SK-N-MC (cell line): ENCODE measurements around the gene CA6.

Experiments
- EZH2 ChIP-seq: fragments of 200-600 bp; sonication (generic); IDR thresholded peaks from one replicate; pipeline ENCODE4 v1.6.1; 2017; ENCODE audit warnings: antibody characterized with exemption
- FOXP2 ChIP-seq: optimal IDR thresholded peaks from 2 replicates; pipeline ENCODE3; 2011; ENCODE audit warnings: mild to moderate bottlenecking, moderate library complexity; ENCODE audit not compliant: insufficient read depth; ENCODE audit errors: extremely low read length, control extremely low read depth
- POLR2AphosphoS5 ChIP-seq: IDR thresholded peaks from 2 replicates; pipeline ENCODE4 v1.6.1; 2012; ENCODE audit warnings: mild to moderate bottlenecking, low read depth, low read length, borderline replicate concordance

DNA sequence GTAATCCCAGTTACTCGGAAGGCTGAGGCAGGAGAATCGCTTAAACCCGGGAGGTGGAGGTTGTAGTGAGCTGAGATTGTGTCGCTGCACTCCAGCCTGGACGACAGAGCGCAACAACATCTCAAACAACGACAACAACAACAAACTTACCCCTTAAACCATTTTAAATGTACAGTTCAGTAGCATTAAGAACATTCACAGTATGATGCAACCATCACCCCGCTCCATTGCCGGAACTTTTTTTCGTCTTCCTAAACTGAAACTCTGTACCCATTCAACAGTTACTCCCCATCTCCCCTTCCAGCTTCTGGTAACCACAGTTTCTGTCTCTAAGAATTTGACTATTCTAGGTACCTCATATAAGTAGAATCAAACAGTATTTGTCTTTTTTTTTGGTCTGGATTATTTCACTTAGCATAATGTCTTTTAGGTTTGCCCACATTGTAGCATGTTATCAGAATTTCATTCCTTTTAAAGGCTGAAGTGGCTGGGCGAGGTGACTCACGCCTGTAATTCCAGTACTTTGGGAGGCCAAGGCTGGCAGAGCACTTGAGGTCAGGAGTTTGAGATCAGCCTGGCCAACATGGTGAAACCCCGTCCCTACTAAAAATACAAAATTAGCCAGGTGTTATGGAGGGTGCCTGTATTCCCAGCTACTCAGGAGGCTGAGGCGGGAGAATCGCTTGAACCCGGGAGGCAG, 19.6 kb downstream of the CA6 start:
- TF ChIP-seq POLR2AphosphoS5: no peak
- no peak for TF ChIP-seq EZH2
- no peak for TF ChIP-seq FOXP2
